ENCODE measurements around the gene TMEM87B. TPM values are rescaled to one million over a fixed set of nuclear protein-coding genes. Genes with fewer than 3 reads are reported as not detected.

TMEM87B gene
- total RNA-seq, 2 donors from 2014 or later, result 26.1 to 35.3 TPM

GRCh38 chr2:112147382-112148168, 92.5 kb downstream of the TMEM87B start:
- Histone ChIP-seq H3K9me3 (no peaks in the 10 kb centered on the region), H3K36me3 (no peaks in the 10 kb centered on the region), H3K27ac (no peak overlapping the region), H3K4me1 (ENCODE audit: control insufficient read depth in 1 of 2, low read depth in 2 of 2) (peaks cover 0 to 7% of the 10 kb centered on the region in 2 donors), H3K27me3 (replicated peaks; ENCODE audit: insufficient read depth) (no peaks in the 10 kb centered on the region), H3K4me3 (no peak overlapping the region)
- no peak for DNase-seq (ENCODE audit: low spot score)
- no peak for ATAC-seq (ENCODE audit: insufficient number of reproducible peaks, low FRiP score, low read depth)
- TF ChIP-seq CTCF (IDR thresholded peaks at IDR 0.05), result no peak

- H3K4me1 ChIP-seq (ENCODE audit: control insufficient read depth in 1 of 2, low read depth in 2 of 2), result peaks cover 0 to 6% of the 10 kb centered on the region in 2 donors
These were observed 93.4 kb downstream of the TMEM87B start for GRCh38 chr2:112148477-112148876.

GRCh38 chr2:112149194-112149593, 94.1 kb downstream of the TMEM87B start:
- no peak for DNase-seq (ENCODE audit: low spot score)
- H3K27ac ChIP-seq, result no peak overlapping the region

More at GRCh38 chr2:112148477-112148876, 93.4 kb downstream of the TMEM87B start:
- ATAC-seq (ENCODE audit: insufficient number of reproducible peaks, low FRiP score, low read depth), result no peak
- no peak for TF ChIP-seq CTCF (IDR thresholded peaks at IDR 0.05)
- no peaks in the 10 kb centered on the region for H3K9me3 ChIP-seq
- H3K4me3 ChIP-seq, result no peak overlapping the region
- H3K36me3 ChIP-seq, result no peaks in the 10 kb centered on the region
- H3K27ac ChIP-seq, result no peak overlapping the region
- DNase-seq (ENCODE audit: low spot score), result no peak
- no peaks in the 10 kb centered on the region for H3K27me3 ChIP-seq (replicated peaks; ENCODE audit: insufficient read depth)

GRCh38 chr2:112149866-112150435, 94.9 kb downstream of the TMEM87B start:
- no peak overlapping the region for H3K27ac ChIP-seq
- DNase-seq (ENCODE audit: low spot score), result no peak
- TF ChIP-seq CTCF (IDR thresholded peaks at IDR 0.05), result no peak

More at GRCh38 chr2:112149194-112149593, 94.1 kb downstream of the TMEM87B start:
- no peak for ATAC-seq (ENCODE audit: insufficient number of reproducible peaks, low FRiP score, low read depth)
- TF ChIP-seq CTCF (IDR thresholded peaks at IDR 0.05), result no peak
- Histone ChIP-seq H3K27me3 (replicated peaks; ENCODE audit: insufficient read depth) (no peaks in the 10 kb centered on the region), H3K4me3 (no peak overlapping the region), H3K4me1 (ENCODE audit: control insufficient read depth in 1 of 2, low read depth in 2 of 2) (no peaks in the 10 kb centered on the region), H3K9me3 (no peaks in the 10 kb centered on the region), H3K36me3 (no peaks in the 10 kb centered on the region)

GRCh38 chr2:112150447-112150846, 95.4 kb downstream of the TMEM87B start:
- TF ChIP-seq CTCF (IDR thresholded peaks at IDR 0.05), result no peak
- no peak overlapping the region for H3K4me3 ChIP-seq
- ATAC-seq (ENCODE audit: insufficient number of reproducible peaks, low FRiP score, low read depth), result no peak
- H3K4me1 ChIP-seq (ENCODE audit: control insufficient read depth in 1 of 2, low read depth in 2 of 2), result no peaks in the 10 kb centered on the region
- H3K9me3 ChIP-seq, result no peaks in the 10 kb centered on the region
- H3K36me3 ChIP-seq, result no peaks in the 10 kb centered on the region
- H3K27ac ChIP-seq, result no peak overlapping the region
- no peaks in the 10 kb centered on the region for H3K27me3 ChIP-seq (replicated peaks; ENCODE audit: insufficient read depth)
- no peak for DNase-seq (ENCODE audit: low spot score)

More at GRCh38 chr2:112149866-112150435, 94.9 kb downstream of the TMEM87B start:
- no peaks in the 10 kb centered on the region for H3K4me1 ChIP-seq (ENCODE audit: control insufficient read depth in 1 of 2, low read depth in 2 of 2)
- no peak for ATAC-seq (ENCODE audit: insufficient number of reproducible peaks, low FRiP score, low read depth)
- no peaks in the 10 kb centered on the region for H3K9me3 ChIP-seq
- no peaks in the 10 kb centered on the region for H3K36me3 ChIP-seq
- H3K27me3 ChIP-seq (replicated peaks; ENCODE audit: insufficient read depth), result no peaks in the 10 kb centered on the region
- H3K4me3 ChIP-seq, result no peak overlapping the region

Data from thoracic aorta (tissue), 2 donors.